ENCODE data around the gene AMBP.
"Not testable (repeated sequence)": the region's sequence is repeated elsewhere in the genome, so short reads cannot be mapped to it uniquely, and the experiment has no call there.

The AMBP gene

GRCh38 chr9:114091711-114092110, 13.6 kb upstream of the AMBP start:
- no peak overlapping the region for H3K4me3 ChIP-seq (ENCODE audit: low read length)
- no peak for TF ChIP-seq ZNF274 (IDR thresholded peaks at IDR 0.05; ENCODE audit: low read depth, low read length)

- no peak for TF ChIP-seq ZNF274 (IDR thresholded peaks at IDR 0.05; ENCODE audit: low read depth, low read length)
- no peak overlapping the region for H3K4me3 ChIP-seq (ENCODE audit: low read length)
Measured at GRCh38 chr9:114090798-114091197, 12.7 kb upstream of the AMBP start.

GRCh38 chr9:114089206-114089840, 11.2 kb upstream of the AMBP start:
- no peak overlapping the region for H3K4me3 ChIP-seq (ENCODE audit: low read length)
- no peak for TF ChIP-seq ZNF274 (IDR thresholded peaks at IDR 0.05; ENCODE audit: low read depth, low read length)

GRCh38 chr9:114088571-114089170, 10.6 kb upstream of the AMBP start:
- no peak for TF ChIP-seq ZNF274 (IDR thresholded peaks at IDR 0.05; ENCODE audit: low read depth, low read length)

GRCh38 chr9:114087721-114088120, 9.6 kb upstream of the AMBP start:
- no peak overlapping the region for H3K4me3 ChIP-seq (ENCODE audit: low read length)
- no peak for TF ChIP-seq ZNF274 (IDR thresholded peaks at IDR 0.05; ENCODE audit: low read depth, low read length)

More at GRCh38 chr9:114088571-114089170, 10.6 kb upstream of the AMBP start:
- H3K4me3 ChIP-seq (ENCODE audit: low read length) = no peak overlapping the region

- no peak overlapping the region for H3K4me3 ChIP-seq (ENCODE audit: low read length)
- TF ChIP-seq ZNF274 (IDR thresholded peaks at IDR 0.05; ENCODE audit: low read depth, low read length) = no peak
Measured at GRCh38 chr9:114086607-114087006, 8.5 kb upstream of the AMBP start.

- no peak for TF ChIP-seq ZNF274 (IDR thresholded peaks at IDR 0.05; ENCODE audit: low read depth, low read length)
- H3K4me3 ChIP-seq (ENCODE audit: low read length) = no peak overlapping the region
Measured at GRCh38 chr9:114086009-114086408, 7.9 kb upstream of the AMBP start.

GRCh38 chr9:114085387-114085789, 7.3 kb upstream of the AMBP start:
- H3K4me3 ChIP-seq (ENCODE audit: low read length) = no peak overlapping the region
- no peak for TF ChIP-seq ZNF274 (IDR thresholded peaks at IDR 0.05; ENCODE audit: low read depth, low read length)

GRCh38 chr9:114084282-114085073, 6.4 kb upstream of the AMBP start:
- TF ChIP-seq ZNF274 (IDR thresholded peaks at IDR 0.05; ENCODE audit: low read depth, low read length) = no peak
- H3K4me3 ChIP-seq (ENCODE audit: low read length) = no peak overlapping the region

GRCh38 chr9:114083666-114084065, 5.6 kb upstream of the AMBP start:
- no peak overlapping the region for H3K4me3 ChIP-seq (ENCODE audit: low read length)
- no peak for TF ChIP-seq ZNF274 (IDR thresholded peaks at IDR 0.05; ENCODE audit: low read depth, low read length)

- not testable (repeated sequence) for H3K4me3 ChIP-seq (ENCODE audit: low read length)
Measured at GRCh38 chr9:114082763-114083412, 4.8 kb upstream of the AMBP start.

- no peak overlapping the region for H3K4me3 ChIP-seq (ENCODE audit: low read length)
- TF ChIP-seq ZNF274 (IDR thresholded peaks at IDR 0.05; ENCODE audit: low read depth, low read length) = no peak
Measured at GRCh38 chr9:114082017-114082762, 4.1 kb upstream of the AMBP start.

- H3K4me3 ChIP-seq (ENCODE audit: low read length) = no peak overlapping the region
- TF ChIP-seq ZNF274 (IDR thresholded peaks at IDR 0.05; ENCODE audit: low read depth, low read length) = no peak
Measured at GRCh38 chr9:114081441-114082016, 3.4 kb upstream of the AMBP start.
